Activated naive CD4-positive, alpha-beta T cell treated with anti-CD3 and anti-CD28 coated beads, Interleukin-2, amount 50 U/mL, for 16 hours (primary cell): ENCODE results near the gene PLA2G6.
"Not testable (repeated sequence)": the region's sequence is repeated elsewhere in the genome, so short reads cannot be mapped to it uniquely, and the experiment has no call there.

ENCODE experiments used
- DNase-seq: peaks from one replicate; pipeline ENCODE4 v3.0.0-alpha.2; 2020

PLA2G6 gene

DNA sequence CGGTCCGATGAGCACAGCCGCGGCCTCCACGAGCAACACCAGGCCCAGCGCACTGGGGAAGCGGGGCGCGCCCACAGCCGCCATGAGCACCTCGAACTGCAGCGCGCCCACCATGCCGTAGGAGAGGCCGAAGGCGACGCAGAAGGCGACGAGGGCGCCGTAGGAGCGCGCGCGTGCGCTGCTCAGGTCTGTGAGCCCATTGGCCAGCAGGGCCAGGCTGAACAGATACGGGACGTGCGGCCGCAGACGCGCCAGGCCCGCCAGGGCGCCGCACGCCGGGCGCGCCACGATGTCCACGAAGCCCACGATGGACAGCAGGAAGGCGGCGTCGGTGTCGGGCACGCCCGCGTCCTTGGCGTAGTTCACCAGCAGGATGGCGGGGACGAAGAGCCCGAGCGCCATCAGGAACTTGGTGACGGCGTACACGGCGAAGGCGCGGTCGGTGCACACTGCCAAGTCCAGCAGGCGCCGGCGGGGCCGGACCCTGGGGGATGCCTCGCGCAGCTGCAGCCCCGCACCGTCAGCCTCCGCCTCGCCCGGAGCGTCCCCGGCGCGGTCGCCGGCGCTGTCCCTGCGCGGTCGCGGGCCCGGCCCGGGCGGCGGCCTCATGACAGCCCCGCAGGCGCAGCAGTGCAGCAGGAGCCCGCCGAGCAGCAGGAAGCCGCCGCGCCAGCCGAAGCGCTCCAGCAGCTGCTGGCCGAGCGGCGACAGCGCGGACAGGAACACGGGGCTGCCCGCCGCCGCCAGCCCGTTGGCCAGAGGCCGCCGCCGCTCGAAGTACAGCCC is 100.6 kb downstream of the PLA2G6 start:
- DNase-seq, result no peak

DNA sequence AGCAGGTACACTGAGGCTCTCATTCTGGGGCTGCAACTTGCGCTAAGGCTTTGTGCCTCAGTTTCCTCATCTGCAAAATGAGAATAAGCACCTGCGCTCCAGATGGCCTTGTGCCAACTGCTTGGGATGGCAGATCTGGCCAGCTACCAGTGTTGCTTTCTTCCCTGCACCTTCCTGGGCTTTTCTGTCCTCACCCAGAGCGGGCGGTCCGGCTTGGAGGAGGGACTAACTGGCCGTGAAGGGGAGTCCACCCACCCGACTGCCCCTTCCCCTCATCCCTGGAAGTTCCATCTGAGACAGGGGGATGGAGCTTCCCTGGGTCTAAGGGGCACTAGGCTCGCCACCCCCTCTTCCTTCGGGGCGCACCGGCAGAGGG is 101.2 kb downstream of the PLA2G6 start:
- DNase-seq, result no peak

DNA sequence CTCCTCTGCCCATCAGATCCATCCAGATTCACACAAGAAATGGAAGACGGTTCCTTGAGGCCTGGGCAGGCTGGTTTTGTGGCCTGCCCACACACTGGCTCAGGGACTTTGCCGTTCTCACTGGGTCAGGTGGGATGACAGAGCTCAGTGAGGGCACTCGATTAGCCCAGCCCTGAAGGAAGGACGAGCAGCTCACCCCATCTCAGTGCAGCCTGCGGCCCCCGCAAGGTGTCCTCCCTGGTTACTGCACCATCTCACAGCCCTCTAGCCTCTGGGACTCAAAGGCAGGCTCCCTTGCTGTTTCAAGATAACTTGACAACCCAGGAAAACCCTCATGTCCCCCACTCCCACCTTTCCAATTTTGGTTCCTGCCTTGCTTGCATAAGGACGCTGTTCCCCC is 101.8 kb downstream of the PLA2G6 start:
- no peak for DNase-seq

DNA sequence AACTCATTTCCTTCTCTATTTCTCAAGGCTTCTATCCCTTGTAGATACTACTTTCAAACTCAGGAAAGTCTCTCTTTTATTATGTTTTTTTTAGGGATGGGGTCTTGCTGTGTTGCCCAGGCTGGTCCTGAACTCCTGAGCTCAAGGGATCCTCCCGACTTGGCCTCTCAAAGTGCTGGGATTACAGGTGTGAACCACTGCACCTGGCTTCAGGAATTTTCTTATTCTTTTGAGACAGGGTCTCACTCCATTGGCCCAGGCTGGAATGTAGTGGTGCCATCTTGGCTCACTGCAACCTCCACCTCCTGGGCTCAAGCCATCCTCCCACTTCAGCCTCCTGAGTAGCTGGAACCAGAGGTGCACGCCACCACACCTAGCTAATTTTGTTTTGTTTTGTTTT is 102.4 kb downstream of the PLA2G6 start:
- DNase-seq, result not testable (repeated sequence)

DNA sequence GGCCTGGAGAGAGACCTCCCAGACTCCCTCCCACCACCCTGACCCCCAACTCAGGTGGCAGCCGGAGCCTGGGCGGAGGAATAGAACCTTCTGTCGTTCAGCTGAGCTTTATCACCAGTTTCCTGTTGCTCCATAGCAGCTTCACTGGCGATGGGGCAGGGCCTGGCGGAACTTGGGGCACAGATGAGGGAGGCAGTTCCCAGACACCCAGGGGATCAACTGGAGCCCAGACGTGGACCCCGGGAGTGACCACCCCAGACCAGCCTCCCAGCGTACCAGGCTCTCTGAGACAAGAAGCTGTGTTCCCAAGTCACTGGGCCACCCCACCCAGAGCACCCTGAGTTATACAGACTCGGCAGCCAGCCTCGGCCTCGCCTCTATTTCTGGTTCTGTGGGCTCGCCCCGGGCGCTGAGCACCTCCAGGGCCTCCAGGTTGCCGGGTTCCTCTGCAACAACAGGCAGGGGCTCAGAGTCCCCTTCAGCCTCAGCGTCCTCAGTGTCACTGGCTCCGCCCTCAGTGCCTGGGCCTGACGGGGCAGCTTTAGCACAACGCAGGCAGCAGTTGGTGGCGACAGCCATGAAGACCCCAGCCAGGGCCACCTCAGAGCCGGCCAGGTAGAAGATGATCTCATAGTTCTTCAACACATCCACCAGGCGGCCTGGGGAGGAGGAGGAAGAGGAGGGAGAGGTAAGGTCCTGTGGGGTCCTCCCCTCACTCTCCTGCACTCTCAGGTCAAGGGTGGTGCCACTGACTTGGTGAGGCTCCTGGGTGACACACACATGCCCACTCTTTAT is 103.4 kb downstream of the PLA2G6 start:
- DNase-seq, result no peak

DNA sequence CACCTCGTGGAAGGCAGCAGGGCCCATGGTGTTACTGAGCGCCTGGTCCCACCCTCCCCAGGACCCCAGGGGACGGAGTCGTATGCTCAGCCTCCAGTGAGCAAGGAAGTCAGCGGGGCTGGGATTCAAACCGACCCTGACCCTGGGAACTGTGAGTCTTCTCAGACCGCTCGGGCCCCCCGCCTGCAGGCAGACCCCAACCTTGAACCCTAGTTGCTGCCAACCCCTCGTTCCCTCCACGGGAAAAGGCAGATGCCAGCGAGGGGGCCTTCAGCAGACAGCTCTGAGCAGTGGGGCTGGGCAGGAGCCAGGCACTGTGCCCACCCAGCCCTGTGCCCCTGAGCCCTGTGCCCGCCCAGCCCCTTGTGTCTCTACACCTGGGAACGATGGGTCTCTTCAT is 104.0 kb downstream of the PLA2G6 start:
- no peak for DNase-seq

DNA sequence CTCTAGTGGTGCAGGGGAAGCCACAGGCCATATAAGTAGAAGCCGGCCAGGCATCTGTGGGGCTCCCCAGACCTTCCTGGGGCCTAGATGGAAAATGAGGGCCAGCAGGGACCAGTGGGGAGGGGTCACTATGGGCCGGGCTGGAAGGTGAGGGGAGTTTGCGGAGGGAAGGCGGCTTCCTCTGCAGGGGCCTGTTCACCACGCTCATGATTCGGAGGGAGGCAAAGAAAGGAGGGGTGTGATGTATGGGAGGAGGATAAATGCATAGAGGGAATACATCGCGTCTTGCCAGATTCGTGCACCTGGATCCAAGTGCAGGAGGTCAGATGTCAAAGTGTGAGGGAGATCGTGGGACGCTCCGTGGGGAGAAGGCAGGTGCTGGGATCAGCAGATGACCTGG is 104.5 kb downstream of the PLA2G6 start:
- no peak for DNase-seq

DNA sequence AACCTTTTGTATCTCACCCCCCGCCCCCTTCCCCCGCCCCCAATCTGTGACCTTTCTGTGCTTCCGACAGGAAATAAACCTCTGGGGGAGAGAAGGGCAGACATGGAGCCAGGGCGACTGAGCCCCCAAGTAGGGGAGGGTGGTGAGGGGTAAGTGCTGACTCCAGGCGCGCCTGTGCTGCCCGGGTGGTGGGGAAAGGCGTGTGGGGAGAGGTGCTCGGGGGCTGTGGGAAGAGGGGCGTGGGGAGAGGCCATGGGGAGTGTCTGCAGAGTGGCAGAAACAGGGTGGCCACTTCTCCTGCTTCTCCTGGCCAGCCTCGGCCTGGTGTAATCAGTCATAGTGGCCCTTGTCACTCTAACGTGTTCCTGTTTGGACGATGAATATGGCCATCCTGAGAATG is 105.7 kb downstream of the PLA2G6 start:
- no peak for DNase-seq

DNA sequence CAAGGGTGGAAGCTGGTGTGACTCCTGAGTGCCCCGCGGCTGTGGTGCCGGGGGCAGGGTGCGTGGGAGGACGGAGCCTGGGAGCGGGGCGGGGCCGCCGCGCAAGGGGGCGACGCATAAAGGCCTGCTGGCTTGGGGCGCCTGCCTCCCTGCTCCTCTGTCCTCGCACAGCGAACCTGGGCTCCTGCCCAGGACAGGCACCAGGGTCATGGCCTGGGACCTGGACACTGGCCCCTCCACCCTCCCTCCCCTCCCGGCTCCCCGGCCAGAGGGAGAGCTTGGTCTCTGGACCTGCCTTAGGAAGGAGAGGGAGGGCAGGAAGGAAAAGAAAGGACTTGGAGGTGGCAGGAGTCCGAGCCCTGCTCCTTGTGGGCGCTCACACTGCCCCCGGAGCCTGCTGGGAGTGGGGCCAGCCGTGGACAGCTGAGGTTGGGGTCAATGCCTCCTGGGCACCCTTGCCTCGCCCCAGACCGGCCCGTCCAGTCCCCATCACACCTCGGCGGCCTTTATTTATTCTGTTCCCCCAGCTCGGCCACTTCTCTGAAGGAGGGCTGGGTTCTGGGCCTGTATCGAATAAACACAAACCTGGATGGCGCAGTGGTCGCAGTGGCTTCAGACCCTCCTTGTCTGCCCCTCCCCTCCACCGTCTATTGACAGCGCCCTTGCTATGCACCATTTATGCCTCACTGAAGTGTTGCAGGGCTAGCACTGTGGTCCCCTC is 106.4 kb downstream of the PLA2G6 start:
- DNase-seq, result no peak

DNA sequence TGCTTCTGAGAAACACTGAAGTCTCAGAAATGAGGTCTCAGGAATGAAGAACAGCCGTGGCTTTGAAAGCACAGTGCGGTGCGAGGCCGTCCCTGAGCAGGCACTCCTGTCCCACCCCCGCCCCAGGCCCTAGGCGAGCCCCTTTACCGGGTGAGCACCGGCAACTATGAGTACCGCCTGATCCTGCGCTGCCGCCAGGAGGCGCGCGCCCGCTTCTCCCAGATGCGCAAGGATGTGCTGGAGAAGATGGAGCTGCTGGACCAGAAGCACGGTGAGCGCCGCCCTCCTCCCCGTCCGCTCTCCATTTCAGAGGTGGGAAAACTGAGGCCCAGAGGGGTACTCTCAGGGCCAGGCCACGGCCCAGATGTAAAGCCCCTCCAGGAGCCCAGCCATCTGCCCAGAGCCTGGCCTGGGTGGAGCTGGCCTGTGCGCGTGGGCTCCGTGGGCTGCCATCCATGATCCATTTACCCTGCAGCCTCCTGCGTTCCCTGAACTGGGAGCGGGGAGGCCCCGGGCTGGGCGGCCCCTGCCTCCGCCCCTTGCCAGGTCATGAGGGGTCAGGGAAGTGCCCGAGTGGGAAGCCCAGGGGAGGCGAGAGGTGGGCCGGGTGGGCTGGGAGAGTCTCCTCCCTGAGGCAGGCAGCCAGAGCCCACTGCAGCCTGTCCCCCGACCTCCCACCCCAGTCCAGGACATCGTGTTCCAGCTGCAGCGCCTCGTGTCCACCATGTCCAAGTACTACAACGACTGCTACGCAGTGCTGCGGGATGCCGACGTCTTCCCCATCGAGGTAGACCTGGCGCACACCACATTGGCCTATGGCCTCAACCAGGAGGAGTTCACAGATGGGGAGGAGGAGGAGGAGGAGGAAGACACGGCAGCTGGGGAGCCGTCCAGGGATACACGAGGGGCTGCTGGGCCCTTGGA is 107.2 kb downstream of the PLA2G6 start:
- DNase-seq, result no peak

DNA sequence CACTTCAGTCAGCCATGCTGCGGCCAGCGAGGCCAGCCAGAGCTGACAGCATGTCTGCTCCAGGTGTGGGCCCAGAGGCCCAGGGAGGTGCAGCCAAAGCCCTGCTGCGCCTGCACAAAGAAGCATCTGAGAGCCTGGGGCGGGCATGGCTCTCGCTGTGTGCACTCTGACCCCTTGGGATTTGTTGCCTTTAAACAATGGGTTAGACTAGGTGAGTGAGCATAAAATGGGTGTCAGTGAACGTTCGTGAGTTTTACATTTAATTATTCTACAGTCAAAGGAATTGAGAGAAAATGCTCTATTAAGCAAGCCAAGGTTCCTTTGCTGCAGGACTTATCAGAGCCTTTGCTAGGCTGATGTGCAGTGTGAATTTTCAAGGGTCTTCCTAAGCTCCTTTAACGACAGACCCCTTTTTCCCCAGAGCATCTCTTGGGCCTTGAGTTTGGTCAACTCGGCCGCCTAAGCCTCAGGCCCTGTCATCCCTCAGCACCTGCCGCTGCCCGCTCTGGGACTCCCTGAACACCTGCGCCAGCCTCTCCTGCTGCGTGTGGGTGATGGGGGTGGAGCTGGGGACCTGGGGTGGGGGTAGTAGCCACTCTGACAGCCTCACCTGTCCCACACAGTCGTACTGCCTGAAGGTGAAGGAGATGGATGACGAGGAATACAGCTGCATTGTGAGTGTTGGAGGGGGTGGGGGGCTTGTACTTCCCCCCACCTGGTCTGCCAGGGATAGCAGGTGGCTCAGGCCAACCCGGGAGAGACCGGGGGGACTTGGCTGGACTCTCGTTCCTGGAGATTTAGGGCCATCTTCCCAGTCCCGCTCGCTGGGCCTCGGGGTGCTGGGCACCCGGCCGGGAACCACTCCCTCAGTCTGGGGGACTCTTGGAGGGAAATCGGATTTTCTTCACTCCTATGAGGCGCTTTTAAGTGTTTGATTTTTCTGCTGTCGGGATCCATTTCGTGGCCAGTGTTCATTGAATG is 108.2 kb downstream of the PLA2G6 start:
- no peak for DNase-seq

DNA sequence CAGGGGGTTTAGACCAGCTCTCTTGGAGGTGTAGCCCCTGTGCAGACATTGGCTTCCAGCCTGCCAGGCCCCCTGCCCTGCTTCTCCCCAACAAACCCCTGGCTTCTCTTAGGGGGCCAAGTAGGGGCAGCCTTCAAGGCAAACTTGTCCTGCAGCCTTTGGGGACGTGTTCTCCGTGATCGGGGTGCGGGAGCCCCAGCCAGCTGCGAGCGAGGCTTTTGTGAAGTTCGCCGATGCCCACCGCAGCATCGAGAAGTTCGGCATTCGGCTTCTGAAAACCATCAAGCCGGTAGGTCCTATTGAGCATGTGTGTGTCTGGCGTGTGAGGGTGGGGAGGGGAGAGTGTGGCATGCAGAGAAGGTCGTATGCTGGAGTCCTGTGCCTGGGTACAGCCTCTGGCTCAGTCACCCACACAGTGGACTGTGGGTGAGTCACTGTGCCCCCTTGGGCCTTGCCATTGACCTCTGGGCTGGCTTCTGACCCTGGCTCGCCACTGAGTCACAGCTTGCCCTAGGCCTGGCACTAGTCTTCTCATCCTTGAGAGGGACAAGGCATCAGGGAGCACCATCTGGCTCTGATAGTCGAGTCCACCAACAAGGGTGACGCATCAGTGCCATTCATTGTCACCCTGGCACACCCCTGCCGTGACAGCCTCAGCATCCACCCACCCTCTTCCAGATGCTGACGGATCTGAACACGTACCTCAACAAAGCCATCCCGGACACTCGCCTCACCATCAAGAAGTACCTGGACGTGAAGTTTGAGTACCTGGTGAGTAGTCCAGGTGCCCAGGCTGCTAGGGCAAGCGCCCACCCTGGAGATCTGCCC is 109.1 kb downstream of the PLA2G6 start:
- no peak for DNase-seq

DNA sequence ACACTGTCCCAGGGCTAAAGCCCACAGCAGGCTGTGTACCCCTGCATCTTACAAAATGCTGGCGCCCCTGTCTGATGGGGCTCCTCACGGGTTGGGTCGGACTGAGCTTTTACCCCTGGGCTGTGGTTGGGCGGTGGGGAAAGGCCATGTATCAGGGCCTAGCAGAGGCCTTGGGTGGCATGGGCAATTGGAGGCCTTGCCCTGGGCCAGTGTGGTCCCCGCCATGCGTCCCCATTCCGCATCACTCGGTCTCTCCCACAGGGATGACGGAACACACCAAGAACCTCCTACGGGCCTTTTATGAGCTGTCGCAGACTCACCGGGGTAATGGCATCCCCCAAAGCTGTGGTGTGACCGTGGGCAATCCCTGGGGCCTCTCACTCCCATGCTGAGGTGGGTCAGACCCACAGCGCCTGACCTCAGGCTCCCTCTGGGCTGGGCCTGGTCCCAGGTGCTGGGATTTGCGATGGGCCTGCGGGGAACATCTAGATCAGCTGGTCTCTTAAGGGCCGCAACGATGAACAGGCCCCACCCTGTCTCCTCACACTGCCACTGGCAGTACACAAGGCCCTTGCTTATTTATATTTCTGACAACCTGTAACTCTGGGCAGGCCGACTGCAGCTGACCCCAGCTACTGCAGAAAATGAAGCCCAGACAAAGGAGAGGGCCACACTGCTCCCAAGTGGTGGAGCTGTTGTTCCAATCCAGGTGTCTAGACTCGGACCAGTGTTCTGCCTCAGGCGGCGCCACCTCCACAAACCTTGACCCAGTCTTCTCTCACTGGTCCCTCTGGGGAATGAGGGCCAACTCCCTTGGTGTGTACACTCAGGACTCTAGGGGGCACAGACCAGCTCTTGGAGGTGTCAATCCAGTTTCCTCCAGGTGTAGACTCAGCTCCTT is 110.0 kb downstream of the PLA2G6 start:
- DNase-seq, result no peak

DNA sequence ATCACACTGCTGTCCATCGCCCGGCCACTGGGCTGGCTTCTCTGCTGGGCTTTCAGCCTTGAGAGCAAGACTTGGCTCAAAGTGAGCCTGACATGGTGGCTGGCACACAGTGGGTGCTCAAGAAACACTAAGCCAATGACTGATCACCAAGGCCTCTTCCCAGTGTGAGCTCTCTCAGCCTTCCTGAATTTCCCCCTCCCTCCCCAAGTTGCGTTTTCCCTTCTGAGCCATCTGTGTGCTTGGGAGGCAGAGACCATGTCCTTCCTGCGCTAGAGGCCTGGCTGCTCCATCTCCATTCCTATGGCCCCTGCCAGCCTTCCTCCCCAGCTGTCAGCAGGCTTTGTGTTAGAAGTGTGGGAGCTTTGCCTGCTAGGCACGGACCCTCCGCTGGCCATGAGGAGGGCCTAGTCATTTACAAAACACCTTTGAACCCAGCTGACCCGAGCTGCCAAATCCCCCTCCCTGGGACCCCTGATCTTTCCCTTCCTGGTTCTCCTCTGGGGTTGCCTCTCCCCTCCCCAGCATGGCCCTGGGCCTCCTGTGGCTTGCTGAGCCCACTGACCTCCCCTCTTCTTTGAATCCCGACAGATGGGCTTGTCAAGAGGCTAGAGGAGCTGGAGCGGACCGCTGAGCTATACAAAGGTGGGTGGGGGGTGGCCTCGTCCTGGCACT is 111.2 kb downstream of the PLA2G6 start:
- DNase-seq, result no peak

DNA sequence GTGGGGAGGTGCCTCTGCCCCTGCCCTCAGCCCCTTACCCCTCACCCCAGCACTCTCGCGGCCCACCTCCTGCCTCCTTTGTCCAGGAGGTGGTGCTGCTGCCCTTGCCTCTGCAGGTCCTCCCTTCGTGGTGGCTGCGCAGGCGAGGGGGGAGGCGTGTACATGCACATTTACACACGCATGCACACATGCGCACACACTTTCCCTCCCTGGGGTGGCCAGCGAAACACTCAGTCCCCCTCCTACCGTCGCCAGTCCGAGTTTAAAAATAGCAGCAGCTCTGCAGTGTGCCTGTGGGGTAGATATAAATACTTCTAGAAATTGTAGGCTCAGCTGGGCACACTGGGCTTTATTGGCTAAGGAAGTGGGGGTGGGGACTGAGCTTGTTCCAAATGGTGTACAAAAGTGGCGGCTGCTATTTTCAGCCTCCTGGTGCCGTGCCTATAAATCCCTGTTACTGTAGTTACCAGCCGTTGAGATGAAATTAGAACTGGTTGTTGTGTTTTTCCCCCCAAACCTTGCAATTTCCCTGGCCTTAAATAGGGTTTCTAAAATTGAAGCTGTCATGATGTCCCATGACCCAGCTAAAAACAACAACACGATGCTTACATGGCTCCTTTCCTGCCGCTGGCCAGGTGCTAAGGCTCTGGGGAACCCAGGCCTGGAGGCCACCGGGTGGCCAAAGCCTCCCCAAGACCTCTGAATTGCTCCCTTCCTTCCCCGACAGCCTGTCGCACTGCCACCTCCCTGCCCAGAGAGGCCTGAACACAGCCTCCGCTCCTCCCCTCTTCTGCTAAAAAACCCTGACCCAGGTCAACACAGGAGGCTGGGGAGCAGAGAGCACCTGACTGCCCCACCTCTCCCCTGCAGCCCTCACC is 112.0 kb downstream of the PLA2G6 start:
- no peak for DNase-seq

DNA sequence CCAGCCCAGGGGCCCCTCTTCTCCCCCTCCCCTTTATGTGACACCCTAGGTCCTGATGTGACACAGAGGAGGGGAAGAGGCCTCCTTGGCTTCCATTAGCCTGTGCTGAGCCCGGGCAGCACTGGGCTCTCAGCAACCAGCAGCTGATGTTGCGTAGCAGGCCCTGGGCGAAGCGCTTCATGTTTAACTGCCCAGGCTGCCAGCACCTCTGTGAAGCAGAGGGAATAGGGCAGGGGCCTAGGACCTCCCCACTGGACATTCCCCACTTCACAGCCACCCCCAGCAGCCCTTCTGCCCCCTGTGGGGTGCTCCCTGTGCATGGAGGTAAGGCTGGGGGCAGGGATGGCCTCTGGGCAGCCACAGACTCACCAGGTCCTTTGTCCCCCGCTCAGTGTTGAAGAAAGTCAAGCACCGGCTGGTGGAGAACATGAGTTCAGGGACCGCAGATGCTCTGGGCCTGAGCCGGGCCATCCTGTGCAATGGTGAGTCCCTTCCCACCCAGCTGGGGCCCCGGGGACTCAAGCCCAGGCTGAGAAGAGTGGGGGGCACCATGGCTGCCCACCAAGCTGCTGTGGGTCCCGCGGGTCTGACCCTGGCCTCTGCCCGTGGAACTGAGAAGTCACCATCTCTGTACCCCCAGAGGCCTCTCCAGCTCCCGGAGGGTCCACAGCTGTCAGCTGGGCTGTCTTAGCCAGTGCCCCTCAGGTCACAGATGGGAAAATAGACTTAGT is 112.8 kb downstream of the PLA2G6 start:
- no peak for DNase-seq

DNA sequence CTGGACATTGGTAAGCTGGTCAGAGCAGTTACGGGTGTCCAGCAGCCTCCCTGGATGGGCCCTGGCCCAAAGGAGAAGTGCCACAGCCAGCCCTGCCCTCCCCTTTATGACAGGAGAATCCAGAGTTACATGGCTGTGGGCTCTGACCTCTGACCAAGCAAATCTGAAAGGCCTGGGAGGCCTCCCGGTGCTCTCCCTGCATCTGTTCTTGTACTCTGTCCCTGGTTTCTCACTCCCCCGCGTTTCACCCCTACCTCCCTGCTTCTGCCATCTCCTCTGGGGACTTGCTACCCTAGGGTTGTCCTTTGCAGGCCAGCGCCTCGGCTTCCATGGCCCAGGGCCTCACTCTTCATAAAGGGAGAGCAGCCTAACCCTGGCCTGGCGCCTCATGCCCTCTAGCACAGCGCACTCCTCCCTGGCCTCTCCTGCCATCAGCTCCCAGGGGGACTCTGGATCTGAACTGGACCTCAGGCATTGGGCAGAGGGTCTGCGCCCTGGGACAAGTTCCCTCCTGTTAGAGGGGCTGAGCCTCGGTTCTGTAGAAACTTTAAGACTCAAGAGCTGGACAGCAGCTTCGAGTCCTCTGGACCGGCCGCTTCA is 113.8 kb downstream of the PLA2G6 start:
- DNase-seq, result no peak
